ENCODE measurements around the gene FRMD3.

Gene FRMD3

GRCh38 chr9:83327323-83327722 is 210.9 kb downstream of the FRMD3 start:
- DNase-seq = no peak

DNA sequence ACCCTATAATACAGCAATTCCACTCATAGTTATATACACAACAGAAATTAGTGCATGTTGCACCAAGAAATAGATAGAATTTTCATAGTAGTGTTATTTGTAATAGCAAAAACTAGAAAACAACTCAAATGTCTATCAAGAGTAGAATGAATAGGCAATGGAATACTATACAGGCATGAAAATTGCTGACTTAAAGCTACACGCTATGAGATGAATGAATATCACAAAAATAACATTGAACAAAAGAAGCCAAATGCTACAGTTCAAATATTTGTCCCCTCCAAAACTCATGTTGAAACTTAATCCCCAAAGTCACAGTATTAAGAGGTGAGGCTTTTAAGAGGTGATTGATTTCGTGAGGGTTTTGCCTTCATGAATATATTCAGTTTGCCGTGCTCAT is 215.1 kb downstream of the FRMD3 start:
- no peak for DNase-seq

- no peak for DNase-seq
These were observed 215.8 kb downstream of the FRMD3 start for GRCh38 chr9:83322438-83322837.

- DNase-seq = no peak
These were observed 221.0 kb downstream of the FRMD3 start for GRCh38 chr9:83317244-83317643.

- no peak for DNase-seq
These were observed 222.6 kb downstream of the FRMD3 start for GRCh38 chr9:83315649-83316048.

DNA sequence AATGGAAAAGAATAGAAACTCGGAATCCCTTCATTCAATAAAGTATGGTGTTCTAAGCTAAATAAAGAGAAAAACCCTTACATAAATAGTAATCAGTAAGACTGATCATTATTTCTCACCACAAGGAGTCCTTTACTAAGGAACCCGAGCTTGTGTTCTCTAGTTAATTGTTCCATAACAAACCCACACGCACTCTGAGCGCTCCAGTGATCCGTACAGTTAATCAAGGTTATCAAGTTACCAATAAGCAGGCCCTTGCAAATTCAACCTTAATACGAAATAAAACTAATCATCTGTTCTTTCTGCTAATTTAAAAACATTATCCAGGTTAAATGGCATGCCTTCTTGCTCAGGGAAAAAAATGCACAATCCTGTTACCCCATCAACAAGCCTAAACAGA is 224.4 kb downstream of the FRMD3 start:
- no peak for DNase-seq

DNA sequence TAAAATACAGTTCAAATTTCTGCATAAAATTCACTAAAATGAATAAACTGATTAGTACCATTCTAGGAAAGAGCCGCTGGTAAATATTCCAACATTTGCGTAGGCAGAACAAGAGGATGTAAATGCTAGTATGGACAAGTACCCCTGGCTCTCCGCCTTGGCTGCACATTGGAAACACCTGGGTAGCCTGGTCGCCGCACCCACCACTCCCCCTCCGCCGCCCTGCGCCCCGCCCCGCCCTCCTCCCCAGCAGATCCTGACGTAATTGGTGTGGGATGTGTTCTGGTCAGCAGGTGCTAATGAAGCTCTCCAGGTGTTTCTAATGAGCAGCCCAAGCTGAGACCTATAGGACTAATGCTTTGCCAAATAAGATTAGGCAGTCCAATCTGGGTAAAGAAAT is 225.7 kb downstream of the FRMD3 start:
- DNase-seq = no peak

GRCh38 chr9:83307066-83307724 is 231.0 kb downstream of the FRMD3 start:
- DNase-seq = no peak

GRCh38 chr9:83304686-83305085 is 233.5 kb downstream of the FRMD3 start:
- no peak for DNase-seq

- no peak for DNase-seq
These were observed 238.6 kb downstream of the FRMD3 start for GRCh38 chr9:83299571-83299970.

- no peak for DNase-seq
These were observed 239.1 kb downstream of the FRMD3 start for GRCh38 chr9:83299094-83299493.

DNA sequence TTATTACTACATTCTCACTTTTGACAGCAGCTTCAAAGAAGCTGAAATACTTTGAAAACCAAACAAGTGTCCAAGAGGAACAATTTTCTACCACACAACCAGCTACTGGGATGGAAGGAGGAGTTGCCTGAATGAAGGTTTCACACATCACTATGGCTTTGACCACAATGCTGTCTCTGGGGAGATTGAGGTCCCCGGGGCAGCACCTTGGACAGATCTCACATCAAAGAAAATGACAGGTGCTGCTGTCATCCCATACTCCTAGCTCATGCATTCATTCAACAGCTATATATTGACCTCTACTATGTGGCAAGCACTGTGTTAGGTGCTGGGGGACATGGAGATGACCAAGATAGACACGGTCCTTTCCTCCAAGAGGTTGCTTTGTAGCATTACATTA is 242.1 kb downstream of the FRMD3 start:
- DNase-seq = no peak

- no peak for DNase-seq
These were observed 243.4 kb downstream of the FRMD3 start for GRCh38 chr9:83294816-83295215.

GRCh38 chr9:83291196-83291595 is 247.0 kb downstream of the FRMD3 start:
- DNase-seq = no peak

DNA sequence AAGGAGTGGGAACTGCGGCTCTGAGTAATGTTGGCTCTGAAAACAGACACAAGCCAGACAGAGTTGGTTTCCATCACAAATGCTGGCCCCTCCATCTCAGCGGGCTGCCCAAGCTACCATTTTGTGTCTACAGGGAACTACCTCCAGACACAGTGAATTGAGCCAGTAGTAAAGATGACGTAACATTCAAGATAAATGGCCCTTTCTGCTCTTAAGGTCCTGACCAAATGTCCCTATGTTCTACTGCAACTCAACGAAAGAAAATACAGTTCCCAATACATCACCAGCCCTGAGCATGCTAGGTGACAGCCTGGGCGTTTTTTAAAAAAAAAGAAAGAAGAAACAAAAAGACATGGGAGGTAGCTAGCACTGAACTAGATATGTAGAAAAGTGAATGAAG is 247.5 kb downstream of the FRMD3 start:
- no peak for DNase-seq

- no peak for DNase-seq
These were observed 251.2 kb downstream of the FRMD3 start for GRCh38 chr9:83287021-83287420.

DNA sequence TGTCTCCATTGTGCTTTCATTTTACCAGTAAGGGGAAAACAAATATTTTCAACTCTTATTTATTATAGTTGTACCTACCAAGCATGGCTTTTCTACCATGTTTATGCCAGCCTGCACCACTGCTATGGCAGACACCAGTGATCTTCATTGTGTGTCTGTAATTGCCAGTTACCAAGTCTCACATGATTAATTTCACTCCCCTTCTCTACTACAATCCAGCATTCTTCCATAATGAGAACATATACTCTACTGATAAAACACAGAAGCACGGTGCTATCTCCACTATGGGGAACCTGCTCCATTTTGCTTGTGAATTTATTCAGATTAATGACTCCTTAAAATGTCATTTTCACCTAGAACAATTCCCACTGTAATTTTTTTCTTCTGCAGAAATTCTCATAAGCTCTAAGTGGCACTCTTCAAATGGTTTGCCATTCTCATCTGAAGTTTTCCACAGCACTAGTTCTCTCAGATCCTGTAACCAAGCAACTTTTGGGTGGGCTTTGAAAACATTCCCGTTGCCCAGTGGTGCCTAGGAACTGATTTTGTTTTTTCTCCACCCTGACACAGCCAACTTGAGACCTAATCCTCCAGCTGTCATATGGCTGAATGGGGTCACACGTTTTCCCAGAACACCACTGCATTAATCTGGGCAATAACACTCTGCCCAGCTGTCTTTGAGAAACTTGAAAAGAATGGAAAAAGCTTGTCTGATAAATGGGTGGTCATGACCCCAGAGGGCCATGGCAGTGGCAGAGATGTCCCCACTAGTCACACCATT is 252.6 kb downstream of the FRMD3 start:
- DNase-seq = no peak

- no peak for DNase-seq
These were observed 253.5 kb downstream of the FRMD3 start for GRCh38 chr9:83284746-83285145.

GRCh38 chr9:83283528-83283927 is 254.7 kb downstream of the FRMD3 start:
- no peak for DNase-seq

GRCh38 chr9:83281306-83282255 is 256.6 kb downstream of the FRMD3 start:
- no peak for DNase-seq

DNA sequence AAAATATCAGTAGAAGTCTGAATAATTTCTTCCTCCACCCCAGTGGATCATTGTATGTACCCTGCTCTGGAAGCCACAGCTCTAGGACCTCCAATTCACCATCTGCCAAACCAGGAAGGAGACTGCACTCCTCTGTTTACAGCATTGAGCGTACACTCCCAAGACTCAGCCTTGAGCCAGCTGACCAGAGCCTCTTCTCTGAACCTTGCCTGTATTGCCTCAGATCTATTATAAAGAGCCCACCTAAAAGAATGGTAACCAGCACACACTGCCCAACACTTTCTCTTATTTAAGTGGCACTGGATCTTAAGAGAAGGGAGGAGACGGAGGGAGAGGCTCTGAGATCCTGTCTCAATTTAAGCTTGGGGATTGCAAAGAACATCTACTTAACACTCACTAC is 257.4 kb downstream of the FRMD3 start:
- no peak for DNase-seq

DNA sequence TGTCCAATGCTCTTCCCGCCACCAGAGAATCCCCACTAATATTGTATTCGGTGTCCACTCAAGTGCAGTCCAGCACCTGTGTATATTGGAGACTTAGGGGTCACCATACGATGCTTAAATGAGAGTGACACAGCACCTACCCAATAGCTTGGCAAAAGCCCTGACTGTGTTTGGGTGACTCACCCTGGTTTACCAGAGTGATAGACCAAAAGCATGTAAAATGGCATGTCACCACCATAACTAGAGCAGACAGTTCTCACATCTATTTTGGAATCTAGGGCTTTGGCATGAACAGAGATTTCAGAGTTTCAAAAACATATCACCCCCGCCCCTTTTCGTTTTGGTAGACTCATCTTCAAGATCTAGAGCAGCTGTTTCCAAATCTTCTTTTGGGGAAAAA is 257.9 kb downstream of the FRMD3 start:
- no peak for DNase-seq

DNA sequence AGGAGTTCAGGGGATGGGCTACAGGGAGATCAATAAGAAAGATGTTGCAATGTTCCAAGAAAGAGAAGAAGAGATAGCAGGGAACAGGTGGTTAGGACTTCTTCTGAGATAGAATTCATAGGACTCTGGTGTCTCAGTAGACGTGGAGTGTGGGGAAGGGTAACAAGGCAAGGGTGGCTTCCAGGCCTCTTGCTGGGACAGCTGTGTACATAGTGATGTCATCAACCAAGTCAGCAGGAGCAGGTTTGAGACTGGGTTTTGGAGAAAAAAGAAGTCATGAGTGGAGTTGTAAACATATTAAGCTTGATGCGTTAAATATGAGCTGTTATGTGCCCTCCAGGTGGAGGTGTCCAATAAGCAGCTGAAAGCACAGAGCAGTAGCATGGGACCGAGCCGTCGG is 263.4 kb downstream of the FRMD3 start:
- DNase-seq = no peak

DNA sequence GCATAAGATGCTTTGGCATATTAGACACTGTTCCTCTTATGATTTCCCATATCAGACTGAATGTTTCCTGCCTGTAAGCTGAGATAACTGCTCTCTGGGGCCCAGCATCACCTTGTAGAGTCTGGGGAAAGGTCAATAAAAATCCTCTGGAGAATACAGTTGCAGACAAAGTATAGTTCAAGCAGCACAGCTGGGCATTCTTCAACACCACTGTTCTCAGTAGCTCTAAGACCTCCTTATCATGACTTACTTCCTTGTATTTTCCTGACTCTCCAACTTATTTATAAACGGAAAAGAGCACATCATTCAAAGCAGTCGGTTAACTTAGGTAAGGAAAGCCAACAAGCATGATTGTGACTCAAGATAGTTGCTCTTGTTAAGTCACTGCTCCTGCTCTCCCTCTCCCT is 266.5 kb downstream of the FRMD3 start:
- DNase-seq = no peak
